NCI-H2171 treated with DMSO at 0.1 percent for 48 hours (cell line): ENCODE measurements around the gene THOP1.
A peak's percentile ranks its signal among the peaks of the same experiment; 100 is the strongest.

Experiments used
- DNase-seq: peaks from one replicate; lab custom pipeline; 2025; lab: John Stamatoyannopoulos, UW

The THOP1 gene

DNA sequence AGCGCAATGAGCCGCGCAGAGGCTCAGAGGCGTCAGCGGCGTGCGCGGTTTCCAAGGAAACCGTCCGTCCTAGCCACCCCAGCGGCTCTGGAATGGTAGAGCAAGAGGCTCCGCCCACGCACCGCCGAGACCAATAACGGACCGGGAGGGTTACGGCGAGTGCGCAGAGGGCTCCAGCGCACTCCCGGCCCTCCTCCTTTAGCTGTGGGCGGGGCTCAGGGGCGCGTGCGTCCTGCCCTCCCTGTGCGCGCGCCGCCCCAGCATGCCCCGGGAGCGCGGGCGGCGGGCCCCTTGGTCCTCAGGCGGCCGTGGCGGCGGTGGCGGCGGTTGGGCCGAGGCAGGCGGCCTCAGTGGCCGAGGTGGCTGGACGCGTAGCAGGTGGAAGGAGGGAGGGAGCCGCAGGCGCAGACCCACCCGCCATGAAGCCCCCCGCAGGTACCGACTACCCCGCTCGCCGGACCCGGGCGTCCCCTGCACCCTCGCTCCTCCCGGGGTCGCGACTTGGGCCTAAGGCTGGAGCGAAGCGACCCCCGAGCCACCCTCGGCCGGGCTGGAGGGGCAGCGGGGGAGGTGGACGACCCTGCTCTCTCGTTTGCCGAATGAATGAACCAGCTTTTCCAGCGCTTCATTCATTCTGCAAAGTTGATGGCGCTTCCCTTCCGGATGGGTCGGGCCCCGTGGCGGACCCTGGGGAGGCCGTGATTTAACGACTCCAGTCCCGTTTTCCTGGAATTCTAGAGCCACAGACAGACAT is at the start of gene THOP1:
TSS of gene THOP1 (plus strand) at position 260 of the 754 bp plus-strand sequence. CDS start at position 420, 160 bp downstream.
- peak; percentile 98 for DNase-seq

DNA sequence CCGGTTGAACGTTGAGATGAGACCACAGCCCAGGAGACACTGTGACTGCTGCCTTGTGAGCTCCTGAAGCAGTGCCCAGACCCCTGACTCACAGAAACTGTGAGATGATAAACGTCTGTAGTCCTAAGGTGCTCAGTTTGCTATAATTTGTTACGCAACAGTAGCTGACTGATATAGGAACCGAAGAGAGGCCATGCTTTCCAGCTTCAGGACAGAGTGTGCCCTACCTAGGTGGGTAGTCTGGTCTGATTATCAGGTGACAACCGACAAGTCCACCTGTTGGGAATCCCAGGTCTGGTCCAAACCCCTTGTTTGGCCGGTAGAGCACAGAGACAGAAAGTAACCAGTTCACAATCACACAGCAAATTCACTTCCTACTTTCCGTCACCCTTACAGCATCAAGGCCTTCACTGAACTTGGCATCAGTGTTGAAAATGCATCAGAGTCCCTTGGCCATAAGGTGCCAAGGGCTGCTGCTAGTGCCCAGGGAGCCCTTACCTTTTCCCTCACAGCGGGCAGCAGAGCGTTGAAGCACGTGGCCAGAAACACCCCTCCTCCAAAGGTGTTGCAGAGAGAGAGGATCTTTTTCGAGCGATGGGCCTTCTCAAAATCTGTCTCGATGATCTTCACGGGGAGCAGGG is 48.6 kb upstream of the THOP1 start:
- no peak for DNase-seq

DNA sequence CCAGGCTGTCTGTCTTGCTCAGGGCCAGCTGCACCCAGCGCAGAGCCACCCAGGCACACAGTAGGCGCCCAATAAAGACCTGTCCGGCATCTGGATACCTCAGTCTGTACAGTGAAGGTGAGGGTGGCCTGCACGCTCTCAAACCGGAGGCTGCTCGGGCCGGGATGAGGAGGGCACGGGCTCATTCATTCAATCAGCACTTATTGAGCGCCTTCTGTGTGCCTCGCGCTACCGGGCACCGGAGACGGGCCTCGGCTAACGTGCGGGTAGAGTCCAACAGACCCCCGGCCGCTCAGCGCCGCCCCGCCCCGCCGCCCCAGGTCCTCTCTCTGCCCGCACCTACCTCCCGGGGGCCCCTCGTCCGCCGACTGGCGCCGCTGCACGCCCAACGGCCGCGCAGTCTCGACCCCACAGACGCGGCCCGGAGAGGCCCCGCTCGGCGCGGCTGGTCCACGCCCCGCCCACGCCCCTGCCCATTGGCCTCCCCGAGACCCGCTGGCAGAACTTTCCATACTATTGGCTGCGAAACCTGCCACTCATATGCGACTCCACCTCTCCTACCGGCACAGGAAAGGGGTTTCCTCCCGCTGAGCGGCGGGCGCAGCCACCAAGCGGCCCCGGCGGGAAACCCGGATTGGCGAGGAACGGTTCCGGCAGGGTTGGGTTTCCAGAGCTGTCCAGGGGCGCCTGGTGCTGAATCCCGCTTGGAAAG is 45.5 kb upstream of the THOP1 start, which contains the start of gene SLC39A3:
TSS of gene SLC39A3 (minus strand) at position 416 of the 712 bp plus-strand sequence. CDS start 2,760 bp downstream, outside the sequence.
- peak; percentile 96 for DNase-seq

DNA sequence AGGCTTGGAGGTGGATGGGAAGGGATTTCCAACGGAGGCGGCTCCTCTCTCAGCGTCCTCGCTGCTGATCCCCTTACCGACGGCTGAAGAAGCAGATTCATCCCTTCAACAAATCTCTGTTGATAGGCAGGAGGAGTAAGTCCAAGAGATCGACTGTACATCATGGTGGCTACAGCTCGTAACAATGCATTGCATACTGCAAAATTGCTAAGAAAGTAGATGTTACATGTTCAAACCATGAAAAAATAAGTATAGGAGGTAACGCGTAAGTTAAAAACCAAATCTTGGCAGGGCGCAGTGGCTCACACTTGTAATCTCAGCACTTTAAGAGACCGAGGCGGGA is 45.0 kb upstream of the THOP1 start:
- no peak for DNase-seq

DNA sequence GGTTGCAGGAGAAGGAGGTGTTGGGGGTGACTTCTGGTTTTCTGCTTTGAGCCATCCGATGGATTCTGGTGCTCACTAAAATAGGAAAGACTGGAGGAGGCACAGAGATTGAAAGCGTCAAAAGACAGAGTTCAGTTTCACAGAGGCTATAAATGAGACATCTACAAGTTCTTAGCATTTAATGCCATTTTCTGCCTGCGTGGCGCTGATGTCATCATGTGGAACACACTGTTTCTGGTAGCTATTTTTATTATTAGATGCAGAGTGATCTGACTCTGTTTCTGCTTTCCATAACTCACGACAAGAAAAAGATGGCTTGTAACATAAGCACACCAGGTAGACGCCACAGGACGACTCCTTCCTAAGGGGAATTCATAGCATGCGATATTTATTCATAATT is 42.2 kb upstream of the THOP1 start:
- no peak for DNase-seq

DNA sequence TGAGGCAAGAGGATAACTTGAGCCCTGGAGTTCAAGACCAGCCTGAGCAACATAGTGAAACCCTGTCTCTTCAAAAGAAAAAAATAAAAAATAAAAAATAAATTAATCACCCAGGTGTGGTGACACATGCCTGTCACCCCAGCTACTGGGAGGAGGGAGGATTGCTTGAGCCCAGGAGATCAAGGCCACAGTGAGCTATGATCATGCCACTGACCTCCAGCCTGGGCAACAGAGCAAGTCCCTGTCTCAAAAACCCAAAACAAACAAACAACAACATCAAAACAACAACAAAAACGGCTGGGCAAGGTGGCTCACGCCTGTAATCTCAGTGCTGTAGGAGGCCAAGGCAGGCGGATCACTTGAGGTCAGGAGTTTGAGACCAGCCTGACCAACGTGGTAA is 41.2 kb upstream of the THOP1 start:
- DNase-seq, result no peak

DNA sequence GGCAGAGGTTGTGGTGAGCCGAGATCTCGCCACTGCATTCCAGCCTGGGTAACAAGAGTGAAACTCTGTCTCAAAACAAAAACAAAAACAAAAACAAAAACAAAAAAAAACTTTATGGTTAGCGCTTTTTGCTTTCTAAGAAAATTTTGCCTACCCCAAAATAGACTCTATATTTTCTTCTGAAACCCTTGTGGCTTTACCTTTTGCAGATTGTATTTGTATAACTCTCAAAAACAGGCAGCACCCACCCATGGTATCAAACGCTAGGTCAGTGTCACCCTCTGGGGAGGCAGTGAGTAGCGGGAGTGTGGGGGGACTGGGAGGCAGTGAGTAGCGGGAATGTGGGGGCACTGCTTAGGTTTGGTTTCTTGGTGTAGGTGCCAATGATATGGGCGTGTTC is 38.0 kb upstream of the THOP1 start:
- DNase-seq, result no peak

DNA sequence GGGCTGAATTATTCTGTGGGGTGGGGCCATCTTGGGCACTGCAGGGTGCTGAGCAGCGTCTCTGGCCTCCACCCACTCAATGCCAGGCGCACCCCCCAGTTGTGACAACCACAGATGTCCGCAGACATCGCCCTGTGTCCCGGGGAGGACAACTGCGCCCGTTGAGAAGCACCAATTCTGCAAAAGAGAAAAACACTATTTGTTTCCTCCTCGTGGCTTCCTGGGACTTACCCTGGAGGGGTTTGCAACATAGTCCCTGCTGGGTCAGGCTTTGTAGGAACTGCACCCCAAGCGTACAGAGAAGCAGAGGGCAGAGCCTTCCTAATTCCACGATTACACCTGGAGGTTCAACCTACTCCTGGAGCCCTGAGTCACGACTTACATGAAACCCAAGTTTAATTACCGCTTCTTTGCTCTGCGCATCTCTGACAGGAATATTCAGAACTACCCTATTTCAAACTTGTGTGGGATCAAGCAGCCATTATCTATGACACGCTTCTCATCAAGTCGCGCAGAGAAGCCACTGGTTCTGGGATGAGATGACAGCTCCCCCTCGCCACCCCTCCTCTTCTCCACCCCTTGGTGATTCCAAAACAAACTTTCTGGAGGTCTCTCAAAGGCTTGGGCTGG is 34.4 kb upstream of the THOP1 start:
- DNase-seq, result no peak

DNA sequence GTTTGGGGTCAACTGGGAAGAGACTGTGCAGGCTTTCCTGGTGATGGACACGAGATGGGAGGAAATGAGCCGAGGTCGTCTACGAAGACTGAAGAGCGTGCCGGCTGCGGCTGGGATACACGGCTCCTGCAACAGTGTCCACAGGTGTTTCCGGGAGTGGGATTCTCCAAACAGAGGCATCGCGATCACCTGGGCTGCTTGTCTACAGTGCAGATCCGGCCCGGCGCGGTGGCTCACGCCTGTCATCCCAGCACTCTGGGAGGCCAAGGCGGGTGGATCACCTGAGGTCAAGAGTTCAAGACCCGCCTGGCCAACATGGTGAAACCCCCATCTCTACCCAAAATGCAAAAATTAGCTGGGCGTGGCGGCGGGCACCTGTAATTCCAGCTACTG is 33.9 kb upstream of the THOP1 start:
- DNase-seq, result no peak

DNA sequence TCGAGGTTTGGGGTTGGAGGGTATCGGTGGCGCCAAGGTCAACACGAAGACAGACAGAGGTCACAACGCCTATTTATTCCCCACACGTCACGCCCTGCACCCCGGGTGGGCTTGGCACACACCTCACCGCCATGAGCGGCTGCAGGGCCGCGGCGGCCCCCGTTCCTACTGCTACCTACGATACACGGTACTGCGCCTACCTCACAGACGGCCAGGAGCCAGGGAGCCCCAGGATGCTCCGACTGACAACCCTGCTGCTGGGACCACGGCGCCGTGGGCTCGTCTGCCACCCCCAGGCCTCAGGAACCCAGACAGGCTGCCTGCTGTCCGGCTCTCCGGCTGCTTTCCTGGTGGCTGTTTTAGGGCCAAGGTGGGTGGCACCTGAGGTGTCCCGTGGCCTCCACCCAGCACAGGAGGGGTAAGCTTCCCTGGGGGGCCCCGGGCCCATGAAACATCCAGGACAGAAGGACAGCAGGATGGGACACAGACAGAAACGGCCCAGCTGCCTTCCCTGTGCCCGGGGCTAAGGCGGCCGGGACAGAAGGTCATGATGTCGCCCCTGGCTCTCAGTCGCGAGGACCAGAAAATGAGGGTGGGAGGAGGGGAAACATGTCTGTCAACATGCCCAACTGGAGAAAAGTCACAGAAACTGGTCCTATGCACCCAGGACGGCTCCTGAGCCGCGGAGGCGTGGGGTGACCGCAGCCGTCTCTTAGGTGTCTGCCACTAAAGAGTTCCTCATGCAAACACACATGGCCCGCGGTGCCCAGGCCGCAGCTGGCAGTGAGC is 30.4 kb upstream of the THOP1 start:
- DNase-seq, result no peak

DNA sequence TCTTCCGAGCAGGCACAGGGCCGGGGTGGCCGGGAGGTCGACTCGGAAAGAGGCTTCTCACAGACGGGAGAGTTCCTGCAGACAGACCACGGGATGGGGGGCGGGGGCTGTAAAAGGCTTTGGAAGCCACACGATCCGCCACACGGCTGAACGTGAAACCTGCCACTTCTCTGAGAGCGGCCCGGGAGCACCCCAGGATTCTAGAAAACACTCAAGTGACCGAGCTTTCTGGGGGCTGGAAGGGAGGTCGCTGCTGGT is 29.9 kb upstream of the THOP1 start:
- DNase-seq, result no peak

DNA sequence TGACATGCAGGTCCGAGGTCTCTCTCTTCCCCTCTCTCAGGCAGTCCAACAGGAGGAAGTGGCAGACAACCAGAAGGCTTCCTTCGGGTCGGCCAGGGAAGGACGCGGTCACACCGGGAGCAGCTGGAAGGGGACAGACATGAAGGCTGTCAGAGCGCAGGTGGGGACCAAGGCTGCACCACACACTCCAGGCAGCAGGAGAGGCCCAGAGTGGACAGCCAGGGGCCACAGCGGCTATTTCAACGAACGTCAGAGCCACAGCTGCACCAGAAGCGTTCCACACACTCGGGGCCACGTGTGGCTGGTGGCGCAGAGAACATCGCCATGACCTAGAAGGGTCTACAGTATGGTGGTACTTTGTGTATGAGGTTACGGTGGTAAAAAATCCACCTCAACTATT is 29.5 kb upstream of the THOP1 start:
- DNase-seq, result no peak

DNA sequence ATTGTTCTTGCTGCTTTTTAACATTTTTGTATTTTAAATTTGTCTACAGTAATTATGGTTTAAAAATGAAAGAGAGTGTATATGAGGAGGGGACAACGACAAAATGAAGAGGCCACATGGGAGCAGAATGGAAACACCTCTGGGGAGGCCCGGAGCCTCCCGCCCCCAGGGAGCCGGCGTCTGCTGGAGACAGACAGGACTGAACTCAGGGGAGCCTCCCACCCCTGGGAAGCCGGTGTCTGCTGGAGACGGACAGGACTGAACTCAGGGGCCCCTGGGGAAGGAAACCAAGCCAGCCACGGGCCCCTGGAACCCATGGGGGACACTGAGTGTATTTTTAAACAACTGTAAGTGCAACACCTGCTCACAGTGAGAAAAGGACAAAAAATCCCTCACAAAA is 28.8 kb upstream of the THOP1 start:
- DNase-seq, result no peak

DNA sequence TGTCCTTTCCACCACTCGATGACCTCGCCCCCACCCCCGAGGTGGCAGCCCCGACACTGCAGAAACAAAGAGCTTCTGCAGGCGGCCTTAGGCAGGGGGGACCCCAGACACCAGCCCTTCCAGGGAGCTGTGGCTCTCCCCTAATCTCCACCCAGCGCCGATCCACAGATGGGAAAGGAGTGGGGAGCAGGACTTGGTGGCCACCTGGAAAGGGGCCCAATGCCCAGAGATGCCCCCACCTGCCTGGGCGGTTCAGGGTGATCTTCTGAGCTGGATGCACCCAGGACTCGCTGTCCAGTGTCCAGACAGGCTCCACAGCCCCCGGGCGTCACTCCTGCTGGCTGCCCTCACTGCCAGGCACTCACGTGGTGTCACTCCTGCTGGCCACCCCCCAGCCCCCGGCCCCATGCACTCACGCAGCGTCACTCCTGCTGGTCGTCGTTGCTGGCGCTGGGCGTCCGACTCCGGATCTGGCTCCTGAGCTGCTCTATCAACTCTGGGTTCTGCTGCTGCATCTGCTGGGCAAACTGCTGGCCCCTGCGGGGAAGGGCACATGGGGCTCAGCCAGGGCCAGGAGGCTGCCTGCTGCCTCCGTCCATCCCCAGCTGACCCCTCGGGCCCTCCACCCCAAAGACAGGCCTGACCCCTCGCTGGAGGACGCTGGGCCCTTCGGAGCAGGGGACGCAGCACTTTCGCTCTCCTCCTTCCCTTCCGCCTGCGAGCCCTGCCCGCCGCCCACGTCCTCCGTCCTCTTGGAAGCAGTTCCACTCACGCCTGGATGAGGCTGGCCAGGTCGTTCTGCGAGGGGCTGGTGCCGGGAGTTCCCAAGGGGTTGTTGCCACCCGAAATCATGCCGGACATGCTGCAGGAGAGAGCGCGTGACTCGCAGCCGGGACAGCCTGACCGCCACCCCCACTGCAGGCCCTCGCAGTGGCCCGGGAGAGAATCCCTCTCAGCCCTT is 28.1 kb upstream of the THOP1 start:
- no peak for DNase-seq

DNA sequence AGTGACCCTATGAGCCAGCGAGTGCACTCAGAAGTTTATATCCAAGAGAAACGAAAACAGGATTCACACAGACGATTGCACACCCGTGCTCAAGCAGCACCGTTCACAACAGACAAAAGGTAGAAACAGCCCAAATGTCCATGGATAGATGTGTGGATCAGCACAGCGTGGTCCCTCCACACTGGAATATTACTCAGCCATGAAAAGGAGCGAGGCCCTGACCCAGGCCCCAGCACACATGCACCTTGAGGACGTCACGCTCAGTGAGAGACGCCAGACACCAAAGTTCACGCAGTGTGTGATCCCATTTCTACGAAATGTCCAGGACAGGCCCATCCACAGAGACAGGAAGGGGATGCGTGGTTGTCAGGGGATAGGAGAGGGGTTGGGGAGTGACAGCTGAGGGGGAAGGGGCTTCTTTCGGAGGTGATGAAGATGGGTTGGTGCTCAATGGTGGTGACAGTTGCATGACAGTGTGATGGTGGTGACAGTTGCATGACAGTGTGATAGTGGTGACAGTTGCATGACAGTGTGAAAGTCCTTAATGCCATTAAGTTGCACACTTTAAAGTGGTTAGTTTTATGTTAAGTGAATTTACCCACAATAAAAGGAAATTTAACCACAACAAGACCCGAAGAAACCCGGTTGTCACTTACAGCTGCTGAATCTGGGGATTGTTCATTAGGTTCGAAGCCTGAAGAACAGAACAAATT is 26.5 kb upstream of the THOP1 start:
- no peak for DNase-seq

DNA sequence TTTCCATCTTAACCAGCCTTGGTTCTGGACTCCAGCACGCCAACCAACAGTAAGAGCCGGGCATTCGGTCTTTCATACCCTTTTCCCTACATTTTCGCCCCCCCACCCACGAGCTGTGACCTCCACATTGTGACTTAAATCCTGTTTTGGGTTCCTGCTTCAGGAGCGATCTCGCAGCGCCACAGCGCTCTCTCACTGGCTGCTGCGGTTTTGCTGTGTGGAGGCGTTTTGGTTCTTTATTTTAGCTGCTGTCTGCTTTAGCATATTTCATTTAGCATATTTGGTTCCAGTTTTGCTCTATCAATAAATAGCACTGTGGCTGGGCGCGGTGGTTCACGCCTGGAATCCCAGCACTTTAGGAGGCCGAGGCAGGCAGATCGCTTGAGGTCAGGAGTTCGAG is 25.9 kb upstream of the THOP1 start:
- DNase-seq, result no peak

DNA sequence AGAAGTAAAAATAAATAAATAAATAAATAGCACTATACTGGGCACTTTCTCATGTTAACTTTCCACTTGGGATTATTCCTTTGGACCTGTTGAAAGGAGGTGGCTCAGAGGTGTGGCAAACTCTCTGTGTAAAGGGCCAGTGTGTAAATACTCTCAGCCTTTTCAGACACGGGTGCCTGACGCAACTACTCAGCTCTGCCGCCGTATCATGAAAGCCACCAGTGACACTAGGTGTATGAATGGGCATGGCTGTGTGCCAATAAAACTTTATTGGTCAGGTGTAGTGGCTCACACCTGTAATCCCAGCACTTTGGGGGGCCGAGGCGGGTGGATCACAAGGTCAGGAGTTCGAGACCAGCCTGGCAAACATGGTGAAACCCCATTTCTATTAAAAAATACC is 25.3 kb upstream of the THOP1 start:
- no peak for DNase-seq

DNA sequence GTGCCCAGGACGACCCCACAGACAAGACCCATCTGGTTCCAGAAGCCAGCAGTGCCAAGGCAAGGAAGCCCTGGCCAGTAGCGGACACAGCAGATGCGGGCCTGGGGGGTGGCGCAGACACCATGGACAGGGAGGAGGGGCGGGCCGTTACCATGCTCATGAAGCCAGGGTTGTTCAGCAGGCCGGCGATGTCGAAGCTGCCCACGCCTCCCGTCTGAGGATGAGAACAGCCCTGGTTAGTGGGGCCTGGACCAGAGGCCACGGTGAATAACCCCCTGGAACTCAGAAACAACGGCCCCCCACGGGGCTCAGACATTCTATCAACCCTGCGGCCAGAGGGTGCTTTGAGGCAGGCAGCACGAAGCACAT is 24.0 kb upstream of the THOP1 start:
- no peak for DNase-seq

DNA sequence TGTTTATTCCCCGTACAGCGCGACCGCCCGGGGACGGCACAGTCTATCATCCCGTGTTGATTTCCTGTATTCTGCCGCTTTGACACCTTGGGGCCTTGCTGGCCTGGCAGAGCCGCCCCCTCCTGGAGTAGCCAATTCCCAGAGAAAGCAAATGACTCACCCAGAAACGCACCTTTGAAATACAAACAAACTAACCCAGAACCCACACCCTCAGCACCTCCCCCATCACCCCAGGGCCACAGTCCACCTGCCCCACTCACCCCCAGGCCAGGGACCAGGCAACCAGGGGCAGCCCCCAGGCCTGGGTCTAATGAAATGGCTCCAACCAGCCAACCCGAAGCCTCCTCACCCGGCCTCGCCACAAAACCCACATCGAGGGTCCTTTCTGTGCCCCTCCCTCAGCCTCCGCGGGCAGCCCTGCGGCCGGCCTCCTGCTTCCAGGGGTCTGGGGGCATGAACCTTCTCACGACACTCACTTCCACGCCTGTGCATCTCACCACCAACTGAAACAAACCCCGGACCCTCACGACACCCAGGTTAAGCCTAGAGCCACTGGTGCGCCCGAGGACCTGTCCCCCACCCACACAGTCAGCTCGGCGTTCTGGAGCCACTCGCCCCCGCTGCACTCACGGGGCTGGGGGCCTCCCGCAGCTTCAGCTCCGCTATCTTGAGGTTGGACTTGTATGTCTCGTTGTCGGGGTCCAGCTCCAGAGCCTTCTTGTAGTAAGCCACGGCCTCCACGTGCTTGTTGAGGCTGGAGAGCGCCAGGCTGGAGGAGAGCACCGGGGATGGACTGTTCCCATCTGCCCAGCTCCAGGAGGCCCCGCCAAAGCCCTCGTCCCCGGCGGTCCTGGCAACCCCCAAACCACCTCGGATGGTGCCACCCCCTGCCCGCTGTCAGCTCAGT is 23.2 kb upstream of the THOP1 start:
- DNase-seq, result no peak
